H1 (cell line): ENCODE results near the gene RSU1. TPM values are rescaled to one million over a fixed set of nuclear protein-coding genes. Genes with fewer than 3 reads are reported as not detected.

Experiments used
- CTCF ChIA-PET: fragments of 300-600 bp; sonication (Branson Sonifier 250); formaldehyde crosslinking; loops from one replicate; lab custom pipeline; 2021; ENCODE audit not compliant: partially characterized antibody; lab: Charles Lee
- POLR2A ChIA-PET: fragments of 300-600 bp; sonication (Branson Sonifier 250); formaldehyde crosslinking; loops from one replicate; lab custom pipeline; 2021; ENCODE audit warnings: inconsistent platforms; ENCODE audit not compliant: partially characterized antibody; lab: Charles Lee
- DNase-seq, 2 experiments: peaks; one replicate each; pipeline versions ENCODE4 v3.0.0 to v3.0.0-alpha.2; 2010 to 2022; ENCODE audit warnings: low spot score in 2 of 2, low read depth in 1 of 2, mixed read lengths in 1 of 2
- FAIRE-seq: peaks from 2 replicates; lab custom pipeline; 2011; peaks lifted over from hg19 to GRCh38; lab: Jason Lieb, UNC
- H2AFZ ChIP-seq: 2 replicates; pipeline ENCODE4 v1.8.1; 2012; ENCODE audit warnings: low read length, inconsistent platforms
- H2AK5ac ChIP-seq: 2 replicates; pipeline ENCODE4 v1.6.1; 2013; ENCODE audit warnings: low read depth, low read length
- H2BK120ac ChIP-seq: replicated peaks from 2 replicates; pipeline ENCODE3; 2013; ENCODE audit warnings: low read depth, low read length, inconsistent platforms
- H2BK12ac ChIP-seq: 2 replicates; pipeline ENCODE4 v1.6.1; 2013; ENCODE audit warnings: low read depth, low read length
- H2BK15ac ChIP-seq: 2 replicates; pipeline ENCODE4 v1.6.1; 2013; ENCODE audit warnings: low read length
- H2BK20ac ChIP-seq: 2 replicates; pipeline ENCODE4 v1.6.1; 2013; ENCODE audit warnings: low read length
- H2BK5ac ChIP-seq: 2 replicates; pipeline ENCODE4 v1.6.1; 2013; ENCODE audit warnings: low read depth, low read length
- H3K14ac ChIP-seq: 2 replicates; pipeline ENCODE4 v1.6.1; 2013; ENCODE audit warnings: inconsistent platforms; ENCODE audit not compliant: insufficient read length
- H3K18ac ChIP-seq: 2 replicates; pipeline ENCODE4 v1.6.1; 2013; ENCODE audit warnings: low read length; ENCODE audit errors: extremely low read depth
- H3K23ac ChIP-seq: 2 replicates; pipeline ENCODE4 v1.6.1; 2013; ENCODE audit warnings: inconsistent platforms; ENCODE audit not compliant: insufficient read length
- H3K23me2 ChIP-seq: 2 replicates; pipeline ENCODE4 v1.6.1; 2013; ENCODE audit warnings: low read depth, low read length
- H3K27ac ChIP-seq: 2 replicates; pipeline ENCODE4 v1.6.1; 2011; ENCODE audit warnings: low read depth, low read length, inconsistent platforms
- H3K27me3 ChIP-seq, 4 experiments: replicated peaks in 1 of 4; 1 replicate in 1 of 4; 2 replicates in 3 of 4; pipeline versions ENCODE4 v1.6.1 to v1.8.1; 2011 to 2013; ENCODE audit warnings: low read length in 3 of 4, mild to moderate bottlenecking in 3 of 4, inconsistent platforms in 2 of 4, mixed read lengths in 2 of 4, moderate library complexity in 1 of 4; ENCODE audit not compliant: control insufficient read depth in 3 of 4, insufficient read depth in 3 of 4; ENCODE audit errors: extremely low read depth in 1 of 4
- H3K36me3 ChIP-seq, 4 experiments: 2 replicates each; pipeline versions ENCODE4 v1.6.1 to v1.8.1; 2011 to 2013; ENCODE audit warnings: mild to moderate bottlenecking in 4 of 4, low read length in 3 of 4, moderate library complexity in 2 of 4, control low read depth in 1 of 4, inconsistent platforms in 1 of 4; ENCODE audit not compliant: insufficient read depth in 4 of 4, control insufficient read depth in 2 of 4
- H3K4ac ChIP-seq: replicated peaks from 2 replicates; pipeline ENCODE3; 2013; ENCODE audit warnings: low read length, low read depth, mixed read lengths, inconsistent platforms; ENCODE audit not compliant: insufficient read length
- H3K4me1 ChIP-seq, 4 experiments: replicated peaks in 1 of 4; 1 replicate in 1 of 4; 2 replicates in 3 of 4; pipeline versions ENCODE4 v1.6.1 to v1.8.1; 2011 to 2013; ENCODE audit warnings: low read length in 3 of 4, inconsistent platforms in 2 of 4, mixed read lengths in 1 of 4; ENCODE audit not compliant: insufficient read depth in 4 of 4, control insufficient read depth in 3 of 4
- H3K4me2 ChIP-seq, 2 experiments: 2 replicates each; pipeline versions ENCODE4 v1.6.1 to v1.8.1; 2011 to 2013; ENCODE audit warnings: low read depth in 2 of 2, low read length in 2 of 2, control low read depth in 1 of 2, inconsistent platforms in 1 of 2, mild to moderate bottlenecking in 1 of 2; ENCODE audit not compliant: insufficient read depth in 1 of 2
- H3K4me3 ChIP-seq, 4 experiments: fragments of 200-600, 300-600 bp in 1 of 4; sonication (generic), shearing (Covaris generic), sonication (Bioruptor Twin) in 1 of 4; 2 replicates each; pipeline versions ENCODE4 v1.5.1 to v1.8.1; 2011 to 2016; ENCODE audit warnings: low read length in 4 of 4, low read depth in 3 of 4, control low read depth in 2 of 4, inconsistent platforms in 2 of 4, mild to moderate bottlenecking in 2 of 4, mixed read lengths in 1 of 4, moderate library complexity in 1 of 4; ENCODE audit not compliant: insufficient read depth in 2 of 4; ENCODE audit errors: extremely low read depth in 1 of 4
- H3K56ac ChIP-seq: replicated peaks from 2 replicates; pipeline ENCODE3; 2013; ENCODE audit warnings: low read depth, mild to moderate bottlenecking, mixed read lengths, low read length, inconsistent platforms; ENCODE audit not compliant: insufficient read length
- H3K79me1 ChIP-seq: 2 replicates; pipeline ENCODE4 v1.6.1; 2013; ENCODE audit warnings: low read depth, low read length, control low read depth
- H3K79me2 ChIP-seq, 2 experiments: 2 replicates each; pipeline versions ENCODE4 v1.6.1 to v1.8.1; 2012 to 2013; ENCODE audit warnings: low read length in 2 of 2, mild to moderate bottlenecking in 2 of 2, inconsistent platforms in 1 of 2; ENCODE audit not compliant: insufficient read depth in 2 of 2, control insufficient read depth in 1 of 2
- H3K9ac ChIP-seq, 4 experiments: replicated peaks in 1 of 4; 1 replicate in 1 of 4; 2 replicates in 3 of 4; pipeline versions ENCODE4 v1.6.1 to v1.8.1; 2011 to 2013; ENCODE audit warnings: low read depth in 3 of 4, low read length in 3 of 4, control low read depth in 2 of 4, mild to moderate bottlenecking in 2 of 4, moderate library complexity in 2 of 4, inconsistent platforms in 1 of 4; ENCODE audit errors: extremely low read depth in 1 of 4
- H3K9me3 ChIP-seq, 2 experiments: 2 replicates each; pipeline versions ENCODE4 v1.6.1 to v1.8.1; 2012 to 2013; ENCODE audit warnings: mild to moderate bottlenecking in 2 of 2, moderate library complexity in 2 of 2, control low read depth in 1 of 2, inconsistent platforms in 1 of 2, low read depth in 1 of 2, low read length in 1 of 2, mixed read lengths in 1 of 2; ENCODE audit not compliant: insufficient read depth in 2 of 2
- H4K20me1 ChIP-seq, 2 experiments: replicated peaks in 1 of 2; 2 replicates each; pipeline versions ENCODE3 to v1.8.1; 2011 to 2013; ENCODE audit warnings: inconsistent platforms in 2 of 2, low read length in 2 of 2, mild to moderate bottlenecking in 1 of 2; ENCODE audit not compliant: insufficient read depth in 2 of 2, control insufficient read depth in 1 of 2
- H4K5ac ChIP-seq: 2 replicates; pipeline ENCODE4 v1.6.1; 2013; ENCODE audit warnings: low read length, low read depth, mixed read lengths, inconsistent platforms; ENCODE audit not compliant: insufficient read length
- H4K8ac ChIP-seq: 2 replicates; pipeline ENCODE4 v1.8.0; 2013; ENCODE audit warnings: mild to moderate bottlenecking, moderate library complexity, low read length, inconsistent platforms; ENCODE audit not compliant: insufficient read depth; ENCODE audit errors: extremely low read depth
- H4K91ac ChIP-seq: replicated peaks from 2 replicates; pipeline ENCODE3; 2013; ENCODE audit warnings: low read length, mixed read lengths, inconsistent platforms; ENCODE audit not compliant: insufficient read length
- CHD2 ChIP-seq: IDR thresholded peaks from 2 replicates; pipeline ENCODE4 v1.6.1; 2012; ENCODE audit warnings: low read length, improper control_type of control experiment
- CTBP2 ChIP-seq: IDR thresholded peaks from 2 replicates; pipeline ENCODE4 v1.7.0; 2011; ENCODE audit warnings: borderline replicate concordance, mild to moderate bottlenecking, moderate library complexity, mixed read lengths, low read length; ENCODE audit not compliant: insufficient read depth, insufficient read length
- E2F6 ChIP-seq: IDR thresholded peaks from 2 replicates; pipeline ENCODE4 v1.6.1; 2012; ENCODE audit warnings: inconsistent platforms
- EP300 ChIP-seq, 2 experiments: IDR thresholded peaks; 1 replicate in 1 of 2; 2 replicates in 1 of 2; pipeline ENCODE4 v1.6.1; 2011 to 2012; ENCODE audit warnings: low read depth in 2 of 2, low read length in 2 of 2, mild to moderate bottlenecking in 2 of 2, borderline replicate concordance in 1 of 2, inconsistent platforms in 1 of 2, moderate library complexity in 1 of 2
- EZH2 ChIP-seq: fragments of 200-600 bp; sonication (generic); IDR thresholded peaks from 2 replicates; pipeline ENCODE4 v1.7.1; 2012; ENCODE audit warnings: low read depth, mild to moderate bottlenecking, moderate library complexity, low read length, inconsistent platforms; ENCODE audit not compliant: severe bottlenecking
- HDAC6 ChIP-seq: IDR thresholded peaks from one replicate; pipeline ENCODE4 v1.7.1; 2012; ENCODE audit warnings: low read depth, mild to moderate bottlenecking, inconsistent platforms, low read length, moderate library complexity
- JUN ChIP-seq: IDR thresholded peaks from 2 replicates; pipeline ENCODE4 v1.6.1; 2011; ENCODE audit warnings: low read depth, mild to moderate bottlenecking, improper control_type of control experiment, low read length
- NANOG ChIP-seq: IDR thresholded peaks from 2 replicates; pipeline ENCODE4 v1.6.1; 2011; ENCODE audit warnings: low read length, low read depth, mild to moderate bottlenecking, inconsistent platforms; ENCODE audit not compliant: insufficient read depth, poor library complexity, severe bottlenecking
- NRF1 ChIP-seq: IDR thresholded peaks from 2 replicates; pipeline ENCODE4 v1.6.1; 2011; ENCODE audit warnings: mild to moderate bottlenecking, low read depth, low read length, improper control_type of control experiment
- RBBP5 ChIP-seq: IDR thresholded peaks from 2 replicates; pipeline ENCODE4 v1.7.1; 2012; ENCODE audit warnings: low read depth, mild to moderate bottlenecking, inconsistent platforms, low read length, moderate library complexity, borderline replicate concordance
- USF2 ChIP-seq: IDR thresholded peaks from 2 replicates; pipeline ENCODE4 v1.6.1; 2011; ENCODE audit warnings: low read length, improper control_type of control experiment
- YY1 ChIP-seq: IDR thresholded peaks from 2 replicates; pipeline ENCODE4 v1.6.1; 2011; ENCODE audit warnings: low read depth, mild to moderate bottlenecking, low read length
- WGBS, 2 experiments: shearing (Covaris generic) in 1 of 2; methylation state at CpG; one replicate each; pipeline versions ENCODE4 v1.1.6 to v1.1.7; 2013 to 2015; ENCODE audit warnings: low lambda C conversion rate in 2 of 2, mixed read lengths in 2 of 2, inconsistent platforms in 1 of 2, low coverage in 1 of 2, missing lambda C conversion rate in 1 of 2; ENCODE audit not compliant: insufficient replicate concordance in 2 of 2, insufficient coverage in 1 of 2, insufficient read length in 1 of 2; ENCODE audit errors: extremely low coverage in 1 of 2, missing lambda C conversion rate in 1 of 2; 5-methylcytosine and 5-hydroxymethylcytosine counted together
- polyA plus RNA-seq, 7 experiments: library from polyadenylated mRNA; depleted of rRNA in 3 of 7; stranded (reverse) in 5 of 7; unstranded in 2 of 7; fragments of >200 nt in 5 of 7; fragments of 200-250 nt in 2 of 7; gene quantifications; 1 replicate in 5 of 7; 2 replicates in 1 of 7; 4 replicates in 1 of 7; pipeline versions ENCODE4 v1.2.1 to v1.2.3, GENCODE V29; 2011 to 2013; ENCODE audit warnings: missing spikeins in 2 of 7, mixed read lengths in 2 of 7
- total RNA-seq: library from RNA; stranded (reverse); fragmentation: NEBNext Ultra II Directional; extraction: Animal tissue kit (Norgen Biotek cat#: 25700); gene quantifications from 2 replicates; pipeline ENCODE4 v1.2.1, GENCODE V29; 2021

Gene RSU1
- total and polyA plus RNA-seq, 2 of the 8 experiments (the other 6 are each of a cell fraction or from before 2014, with no cell fraction given), result 50.0 to 68.2 TPM

GRCh38 chr10:16746856-16747255 is 70.4 kb downstream of the RSU1 start:
- H3K23me2 ChIP-seq, result no peaks in the 10 kb centered on the region
- H2BK12ac ChIP-seq, result no peak overlapping the region
- H4K8ac ChIP-seq, result no peak overlapping the region
- no peak for FAIRE-seq
- no peak overlapping the region for H2AFZ ChIP-seq
- no peak overlapping the region for H2BK5ac ChIP-seq
- H2BK120ac ChIP-seq, result no peak overlapping the region
- H4K20me1 ChIP-seq, result no peaks in the 10 kb centered on the region
- H3K23ac ChIP-seq, result no peak overlapping the region
- no peak overlapping the region for H3K27ac ChIP-seq
- CTCF ChIA-PET, result interaction anchor here (0.6 kb wide), 1 partner anchor 861 kb away, joined by 3 read pairs; no protein-coding TSS in a partner anchor
- peaks cover 0 to 3% (median 0%) of the 10 kb centered on the region in 4 experiments; a peak in 2 of 8 replicates for H3K36me3 ChIP-seq
- H3K56ac ChIP-seq, result no peak overlapping the region
- no peak overlapping the region for H4K91ac ChIP-seq
- H3K18ac ChIP-seq, result no peak overlapping the region
- POLR2A ChIA-PET, result no interaction called here
- no peak overlapping the region for H3K4ac ChIP-seq
- WGBS, 2 experiments, result 90% methylated on average over 6 of the region's 6 CpGs; no CpG with 5 or more reads in 1 of the 2 experiments
- H2BK20ac ChIP-seq, result no peak overlapping the region
- no peaks in the 10 kb centered on the region for H3K27me3 ChIP-seq
- no peak for DNase-seq
- H4K5ac ChIP-seq, result no peak overlapping the region
- H2BK15ac ChIP-seq, result no peak overlapping the region
- no peak overlapping the region for H2AK5ac ChIP-seq
- no peaks in the 10 kb centered on the region for H3K4me1 ChIP-seq
- no peaks in the 10 kb centered on the region for H3K9me3 ChIP-seq
- H3K14ac ChIP-seq, result no peak overlapping the region
- H3K79me2 ChIP-seq, result no peaks in the 10 kb centered on the region
- no peak overlapping the region for H3K4me2 ChIP-seq
- no peaks in the 10 kb centered on the region for H3K79me1 ChIP-seq
- H3K4me3 ChIP-seq, result no peak overlapping the region
- no peak overlapping the region for H3K9ac ChIP-seq
- TF ChIP-seq EZH2, result no peak
- TF ChIP-seq CHD2, result no peak
- TF ChIP-seq USF2, result no peak
- no peak for TF ChIP-seq NRF1
- TF ChIP-seq YY1, result no peak
- no peak for TF ChIP-seq JUN
- no peak for TF ChIP-seq HDAC6
- TF ChIP-seq EP300 (IDR thresholded peaks at IDR 0.05; ENCODE audit: borderline replicate concordance in 1 of 2, low read depth in 2 of 2, low read length in 2 of 2), result no peak
- TF ChIP-seq CTBP2, result no peak
- no peak for TF ChIP-seq RBBP5
- no peak for TF ChIP-seq E2F6
- no peak for TF ChIP-seq NANOG
